NCI-H446 treated with DMSO at 0.1 percent for 48 hours (cell line): ENCODE results near the gene SOCS3.

ENCODE experiments used
- DNase-seq: peaks from one replicate; lab custom pipeline; 2025; lab: John Stamatoyannopoulos, UW

SOCS3 gene

GRCh38 chr17:78307887-78308638 is 51.8 kb downstream of the SOCS3 start:
- DNase-seq, result no peak

- DNase-seq, result no peak
These were observed 53.0 kb downstream of the SOCS3 start for GRCh38 chr17:78306913-78307312.
